Measurements from ENCODE around the gene WFDC5. TPM values are rescaled to one million over a fixed set of nuclear protein-coding genes. Genes with fewer than 3 reads are reported as not detected.

Gene WFDC5
- total and polyA plus RNA-seq, 2 donors (not counting 3 experiments of a cell fraction or from before 2014, with no cell fraction given): not detected

DNA sequence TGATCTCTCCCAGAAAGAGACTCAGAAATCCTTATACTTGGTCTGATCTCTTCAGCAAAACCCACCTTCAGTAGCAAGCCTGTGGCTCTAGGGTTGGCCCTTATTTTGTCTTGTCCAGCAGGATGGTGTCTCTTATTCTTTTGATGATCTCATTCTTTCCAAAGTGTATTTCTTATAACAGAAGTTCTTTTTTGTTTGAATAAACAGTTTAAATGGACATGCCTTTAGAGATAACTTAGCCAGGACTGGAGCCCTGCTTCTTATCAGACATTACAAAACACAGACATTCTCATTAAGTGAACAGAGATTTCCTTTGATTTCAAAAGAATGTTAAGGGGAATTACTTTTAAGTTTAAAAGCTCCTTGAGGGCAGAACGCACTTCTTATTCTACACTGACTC lies 45.7 kb downstream of the WFDC5 start:
- no peak for FAIRE-seq
- Histone ChIP-seq H4K20me1 (replicated peaks; ENCODE audit: control insufficient read depth, extremely low read depth, insufficient read depth, low read length) (no peaks in the 10 kb centered on the region), H3K79me2 (ENCODE audit: control insufficient read depth, insufficient read depth, low read length) (peaks cover 2% of the 10 kb centered on the region)

DNA sequence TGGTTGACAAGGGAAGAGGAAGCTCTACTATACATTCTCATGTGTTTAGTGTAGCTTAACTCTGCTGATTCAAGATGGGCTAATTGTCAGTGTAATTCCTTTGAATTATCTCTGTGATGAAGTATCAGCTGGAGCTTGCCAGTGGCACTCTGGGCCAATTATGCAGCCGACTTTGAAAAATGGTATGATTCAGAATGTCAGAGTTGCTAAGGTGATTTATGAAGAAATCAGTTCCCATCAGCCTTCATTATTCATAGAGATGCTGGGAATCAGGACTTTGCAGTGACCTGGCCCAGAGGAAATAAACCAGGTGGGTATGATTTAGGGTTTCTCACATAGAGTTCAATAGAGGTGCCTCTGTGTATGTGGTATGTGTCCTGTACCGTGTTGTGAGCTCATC lies 47.4 kb downstream of the WFDC5 start:
- intact Hi-C loops (cut with micrococcal nuclease): no loop called here
- Histone ChIP-seq H3K27me3 (ENCODE audit: control insufficient read depth in 2 of 2, insufficient read depth in 2 of 2, low read length in 2 of 2) (no peaks in the 10 kb centered on the region), H3K4me2 (ENCODE audit: insufficient read depth, low read length) (no peak overlapping the region), H3K9me3 (replicated peaks; ENCODE audit: control insufficient read depth, insufficient read depth, low read length) (no peaks in the 10 kb centered on the region), H2AFZ (ENCODE audit: low read depth, low read length) (no peak overlapping the region), H3K36me3 (ENCODE audit: control insufficient read depth in 2 of 2, extremely low read depth in 1 of 2, insufficient read depth in 2 of 2, low read length in 2 of 2) (no peaks in the 10 kb centered on the region), H3K9me1 (replicated peaks; ENCODE audit: control insufficient read depth, extremely low read depth, insufficient read depth, low read length) (peaks cover 3% of the 10 kb centered on the region), H3K9ac (replicated peaks; ENCODE audit: extremely low read depth, insufficient read depth, low read length) (no peak overlapping the region), H3K27ac (ENCODE audit: insufficient read depth, low read depth, low read length) (no peak overlapping the region), H4K20me1 (replicated peaks; ENCODE audit: control insufficient read depth, extremely low read depth, insufficient read depth, low read length) (no peaks in the 10 kb centered on the region), H3K4me3 (replicated peaks in 1 of 3; ENCODE audit: insufficient read depth in 1 of 3, low read depth in 1 of 3, low read length in 3 of 3) (no peak overlapping the region), H3K4me1 (ENCODE audit: control insufficient read depth, extremely low read depth, insufficient read depth, low read length) (peaks cover 8% of the 10 kb centered on the region), H3K79me2 (ENCODE audit: control insufficient read depth, insufficient read depth, low read length) (peaks cover 3% of the 10 kb centered on the region)
- TF ChIP-seq, protein P1, sequence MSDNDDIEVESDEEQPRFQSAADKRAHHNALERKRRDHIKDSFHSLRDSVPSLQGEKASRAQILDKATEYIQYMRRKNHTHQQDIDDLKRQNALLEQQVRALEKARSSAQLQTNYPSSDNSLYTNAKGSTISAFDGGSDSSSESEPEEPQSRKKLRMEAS (IDR thresholded peaks at IDR 0.05; ENCODE audit: insufficient read depth, insufficient read length): no peak
- TF ChIP-seq MYC (IDR thresholded peaks at IDR 0.05; ENCODE audit: low read depth, low read length) (no peak), JUN (IDR thresholded peaks at IDR 0.05; ENCODE audit: borderline replicate concordance, insufficient read depth, insufficient read length, low read depth) (no peak), FOS (IDR thresholded peaks at IDR 0.05; ENCODE audit: borderline replicate concordance, insufficient read depth, low read length) (no peak), GATA2 (IDR thresholded peaks at IDR 0.05; ENCODE audit: insufficient read depth, insufficient read length, low read depth, low read length) (no peak), POLR2AphosphoS5 (IDR thresholded peaks at IDR 0.05; ENCODE audit: insufficient read depth, low read depth, low read length) (no peak), POLR2A (IDR thresholded peaks at IDR 0.05; ENCODE audit: low read depth, low read length) (no peak), EZH2 (IDR thresholded peaks at IDR 0.05; ENCODE audit: borderline replicate concordance, low read depth, low read length, severe bottlenecking) (no peak)
- TF ChIP-seq, protein P2, sequence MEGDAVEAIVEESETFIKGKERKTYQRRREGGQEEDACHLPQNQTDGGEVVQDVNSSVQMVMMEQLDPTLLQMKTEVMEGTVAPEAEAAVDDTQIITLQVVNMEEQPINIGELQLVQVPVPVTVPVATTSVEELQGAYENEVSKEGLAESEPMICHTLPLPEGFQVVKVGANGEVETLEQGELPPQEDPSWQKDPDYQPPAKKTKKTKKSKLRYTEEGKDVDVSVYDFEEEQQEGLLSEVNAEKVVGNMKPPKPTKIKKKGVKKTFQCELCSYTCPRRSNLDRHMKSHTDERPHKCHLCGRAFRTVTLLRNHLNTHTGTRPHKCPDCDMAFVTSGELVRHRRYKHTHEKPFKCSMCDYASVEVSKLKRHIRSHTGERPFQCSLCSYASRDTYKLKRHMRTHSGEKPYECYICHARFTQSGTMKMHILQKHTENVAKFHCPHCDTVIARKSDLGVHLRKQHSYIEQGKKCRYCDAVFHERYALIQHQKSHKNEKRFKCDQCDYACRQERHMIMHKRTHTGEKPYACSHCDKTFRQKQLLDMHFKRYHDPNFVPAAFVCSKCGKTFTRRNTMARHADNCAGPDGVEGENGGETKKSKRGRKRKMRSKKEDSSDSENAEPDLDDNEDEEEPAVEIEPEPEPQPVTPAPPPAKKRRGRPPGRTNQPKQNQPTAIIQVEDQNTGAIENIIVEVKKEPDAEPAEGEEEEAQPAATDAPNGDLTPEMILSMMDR (IDR thresholded peaks at IDR 0.05; ENCODE audit: extremely low read depth in 1 of 2, insufficient read depth in 1 of 2, low read depth in 1 of 2, low read length in 2 of 2): no peak
- ChIA-PET CTCF (interaction anchor here (0.6 to 2.1 kb wide), 6 partner anchors 11 to 226 kb away, joined by 3 to 7 read pairs (median 4); no protein-coding TSS in a partner anchor), POLR2A (no interaction called here)
- DNase-seq (ENCODE audit: low read depth, low spot score) (no peak), FAIRE-seq (no peak)
- dilution Hi-C loops (cut with MboI; ENCODE audit: extremely low pct_ligation_motif_present, low sequenced_read_pairs): no loop called here
- BruUV-seq (replicated peaks): no TSS peak

More for the DNA sequence above, 45.7 kb downstream of the WFDC5 start:
- dilution Hi-C loops (cut with MboI; ENCODE audit: extremely low pct_ligation_motif_present, low sequenced_read_pairs) (no loop called here), intact Hi-C loops (cut with micrococcal nuclease) (no loop called here)
- Histone ChIP-seq H2AFZ (ENCODE audit: low read depth, low read length) (no peak overlapping the region), H3K9me3 (replicated peaks; ENCODE audit: control insufficient read depth, insufficient read depth, low read length) (no peaks in the 10 kb centered on the region), H3K9me1 (replicated peaks; ENCODE audit: control insufficient read depth, extremely low read depth, insufficient read depth, low read length) (peaks cover 3% of the 10 kb centered on the region), H3K4me2 (ENCODE audit: insufficient read depth, low read length) (no peak overlapping the region), H3K4me1 (ENCODE audit: control insufficient read depth, extremely low read depth, insufficient read depth, low read length) (peaks cover 8% of the 10 kb centered on the region), H3K27me3 (ENCODE audit: control insufficient read depth in 2 of 2, insufficient read depth in 2 of 2, low read length in 2 of 2) (no peaks in the 10 kb centered on the region), H3K36me3 (ENCODE audit: control insufficient read depth in 2 of 2, extremely low read depth in 1 of 2, insufficient read depth in 2 of 2, low read length in 2 of 2) (no peaks in the 10 kb centered on the region), H3K27ac (ENCODE audit: insufficient read depth, low read depth, low read length) (no peak overlapping the region), H3K4me3 (replicated peaks in 1 of 3; ENCODE audit: insufficient read depth in 1 of 3, low read depth in 1 of 3, low read length in 3 of 3) (no peak overlapping the region), H3K9ac (replicated peaks; ENCODE audit: extremely low read depth, insufficient read depth, low read length) (no peak overlapping the region)
- no TSS peak for BruUV-seq (replicated peaks)
- TF ChIP-seq MYC (IDR thresholded peaks at IDR 0.05; ENCODE audit: low read depth, low read length): no peak
- DNase-seq (ENCODE audit: low read depth, low spot score): peak; percentile 34
- ChIA-PET POLR2A (no interaction called here), CTCF (interaction anchor here (1.0 kb wide), 1 partner anchor 27 kb away, joined by 4 read pairs; no protein-coding TSS in a partner anchor)
